Endothelial cell (in vitro differentiated cells): ENCODE data around the gene LIN7C. TPM values are rescaled to one million over a fixed set of nuclear protein-coding genes. Genes with fewer than 3 reads are reported as not detected.

ENCODE experiments used
- DNase-seq: peaks from one replicate; pipeline ENCODE4 v3.0.0; 2021; ENCODE audit warnings: low spot score
- H3K27ac Mint-ChIP-seq: one replicate; pipeline ENCODE4 v1.8.0; 2021; ENCODE audit warnings: mixed read lengths, inconsistent platforms; ENCODE audit not compliant: unreplicated experiment
- H3K27me3 Mint-ChIP-seq: one replicate; pipeline ENCODE4 v1.8.0; 2021; ENCODE audit warnings: mild to moderate bottlenecking, moderate library complexity, mixed read lengths, inconsistent platforms; ENCODE audit not compliant: unreplicated experiment
- H3K36me3 Mint-ChIP-seq: one replicate; pipeline ENCODE4 v1.8.0; 2021; ENCODE audit warnings: mild to moderate bottlenecking, low read depth, mixed read lengths, inconsistent platforms; ENCODE audit not compliant: unreplicated experiment
- H3K4me1 Mint-ChIP-seq: one replicate; pipeline ENCODE4 v1.8.0; 2021; ENCODE audit warnings: mild to moderate bottlenecking, mixed read lengths, inconsistent platforms; ENCODE audit not compliant: unreplicated experiment
- H3K4me3 Mint-ChIP-seq: one replicate; pipeline ENCODE4 v1.8.0; 2021; ENCODE audit warnings: mild to moderate bottlenecking, mixed read lengths, inconsistent platforms; ENCODE audit not compliant: unreplicated experiment
- H3K9me3 Mint-ChIP-seq: one replicate; pipeline ENCODE4 v1.8.0; 2021; ENCODE audit warnings: mixed read lengths, inconsistent platforms; ENCODE audit not compliant: unreplicated experiment
- CTCF ChIP-seq: fragments of 200-600 bp; sonication (generic); IDR thresholded peaks from one replicate; pipeline ENCODE4 v1.5.0; 2021; ENCODE audit warnings: antibody characterized with exemption; ENCODE audit not compliant: unreplicated experiment
- total RNA-seq: library from RNA; stranded (reverse); fragmentation: NEBNext Ultra II Directional; extraction: Animal tissue kit (Norgen Biotek cat#: 25700); gene quantifications from one replicate; pipeline ENCODE4 v1.2.1, GENCODE V29; 2021; ENCODE audit not compliant: unreplicated experiment

Gene LIN7C
- total RNA-seq, 1 donor from 2014 or later, result 17.0 TPM

GRCh38 chr11:27495710-27496300 lies 10.8 kb downstream of the LIN7C start:
- H3K36me3 Mint-ChIP-seq, result peaks cover 8% of the 10 kb centered on the region
- H3K4me1 Mint-ChIP-seq, result no peaks in the 10 kb centered on the region
- DNase-seq, result no peak
- no peak for TF ChIP-seq CTCF
- no peaks in the 10 kb centered on the region for H3K9me3 Mint-ChIP-seq
- H3K27me3 Mint-ChIP-seq, result peaks cover 2% of the 10 kb centered on the region
- no peak overlapping the region for H3K27ac Mint-ChIP-seq
- H3K4me3 Mint-ChIP-seq, result no peak overlapping the region

GRCh38 chr11:27489092-27489491 lies 17.5 kb downstream of the LIN7C start:
- Mint-ChIP-seq H3K27ac (no peak overlapping the region), H3K27me3 (peaks cover 2% of the 10 kb centered on the region), H3K4me1 (no peaks in the 10 kb centered on the region), H3K9me3 (no peaks in the 10 kb centered on the region), H3K36me3 (peaks cover 8% of the 10 kb centered on the region), H3K4me3 (no peak overlapping the region)
- no peak for TF ChIP-seq CTCF
- DNase-seq, result no peak

- H3K4me1 Mint-ChIP-seq, result no peaks in the 10 kb centered on the region
- no peaks in the 10 kb centered on the region for H3K9me3 Mint-ChIP-seq
- no peak for DNase-seq
- no peak overlapping the region for H3K27ac Mint-ChIP-seq
- no peak for TF ChIP-seq CTCF
- H3K36me3 Mint-ChIP-seq, result peaks cover 8% of the 10 kb centered on the region
- H3K27me3 Mint-ChIP-seq, result peaks cover 2% of the 10 kb centered on the region
- no peak overlapping the region for H3K4me3 Mint-ChIP-seq
Measured at GRCh38 chr11:27487706-27488105, 18.9 kb downstream of the LIN7C start.

GRCh38 chr11:27485930-27486773 lies 20.4 kb downstream of the LIN7C start:
- Mint-ChIP-seq H3K9me3 (no peaks in the 10 kb centered on the region), H3K36me3 (peaks cover 3% of the 10 kb centered on the region), H3K27me3 (no peaks in the 10 kb centered on the region), H3K4me1 (no peaks in the 10 kb centered on the region), H3K27ac (no peak overlapping the region), H3K4me3 (no peak overlapping the region)
- TF ChIP-seq CTCF, result peak; percentile 92
- peak; percentile 60 for DNase-seq

GRCh38 chr11:27482793-27483192 lies 23.8 kb downstream of the LIN7C start:
- H3K9me3 Mint-ChIP-seq, result no peaks in the 10 kb centered on the region
- no peak for DNase-seq
- no peaks in the 10 kb centered on the region for H3K36me3 Mint-ChIP-seq
- H3K4me1 Mint-ChIP-seq, result no peaks in the 10 kb centered on the region
- TF ChIP-seq CTCF, result no peak
- H3K27me3 Mint-ChIP-seq, result no peaks in the 10 kb centered on the region
- no peak overlapping the region for H3K27ac Mint-ChIP-seq
- H3K4me3 Mint-ChIP-seq, result no peak overlapping the region
